Measurements from ENCODE around the gene EEFSEC. TPM values are rescaled to one million over a fixed set of nuclear protein-coding genes. Genes with fewer than 3 reads are reported as not detected.

The EEFSEC gene
- total RNA-seq, 2 experiments from 2014 or later: 20.8 to 21.4 TPM

DNA sequence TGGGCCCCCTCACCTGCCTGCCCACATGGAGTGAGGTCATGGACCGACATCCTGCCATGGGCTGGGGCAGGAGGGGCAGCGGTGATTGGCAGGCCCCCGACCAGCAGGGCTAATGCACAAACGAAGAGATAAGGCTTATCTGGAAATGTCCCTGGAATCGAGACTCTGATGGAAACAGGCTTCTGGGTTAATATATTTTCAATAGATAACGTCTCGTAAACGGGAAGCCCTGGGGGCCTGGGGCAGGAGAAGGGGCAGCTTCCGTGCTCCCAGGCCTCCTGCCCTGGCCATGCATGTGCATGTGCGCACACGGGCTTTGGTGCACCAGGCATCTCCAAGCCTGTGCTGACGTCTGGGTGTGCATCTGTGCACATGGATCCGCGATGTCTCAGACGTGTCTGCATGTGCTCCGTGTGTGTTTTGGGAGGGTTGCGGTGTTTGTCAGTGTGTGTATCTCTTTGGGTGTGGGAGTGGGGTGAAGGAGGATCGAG lies 258.3 kb downstream of the EEFSEC start:
- ChIA-PET POLR2A (no interaction called here), CTCF (no interaction called here)

DNA sequence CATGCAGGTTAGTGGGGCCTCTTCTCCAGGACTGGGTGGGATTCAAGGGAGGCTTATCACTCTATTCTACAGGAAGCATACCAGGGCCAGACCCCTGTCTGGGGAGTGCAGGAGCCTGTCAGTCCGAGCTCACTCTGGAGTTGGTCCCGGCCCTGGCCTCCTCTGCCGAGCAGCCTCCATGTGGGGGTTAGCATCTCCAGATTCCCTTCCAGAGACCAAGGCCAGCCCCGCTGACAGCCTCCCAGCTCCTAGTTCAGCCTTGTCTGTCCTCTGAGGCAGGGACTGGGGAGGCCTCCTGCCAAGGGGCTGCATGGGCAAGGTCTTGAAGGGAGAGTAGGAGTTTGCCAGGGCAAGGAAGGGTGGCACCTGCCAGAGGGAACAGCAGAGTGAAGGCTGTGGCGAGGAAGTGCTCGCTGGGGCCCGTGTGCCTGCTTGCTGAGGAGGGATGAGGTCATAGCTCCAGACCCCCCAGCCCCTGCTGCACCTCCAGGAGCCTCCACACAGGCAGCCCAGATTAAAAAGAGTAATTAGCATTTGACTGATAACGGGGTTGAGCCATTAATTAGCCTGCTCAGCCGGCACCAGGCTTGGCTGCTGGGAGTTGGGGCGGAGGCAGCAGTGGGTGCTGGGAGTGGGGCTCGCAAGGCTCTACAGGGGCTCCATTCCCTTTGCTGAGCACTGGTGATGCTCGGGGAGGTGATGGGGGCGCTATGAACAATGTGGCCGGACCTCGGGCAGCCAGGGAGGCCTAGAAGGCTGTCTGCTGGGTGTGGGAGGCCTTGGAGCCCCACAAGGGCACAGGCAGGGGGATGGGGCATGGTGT lies 259.1 kb downstream of the EEFSEC start:
- ChIA-PET CTCF (no interaction called here), POLR2A (no interaction called here)

DNA sequence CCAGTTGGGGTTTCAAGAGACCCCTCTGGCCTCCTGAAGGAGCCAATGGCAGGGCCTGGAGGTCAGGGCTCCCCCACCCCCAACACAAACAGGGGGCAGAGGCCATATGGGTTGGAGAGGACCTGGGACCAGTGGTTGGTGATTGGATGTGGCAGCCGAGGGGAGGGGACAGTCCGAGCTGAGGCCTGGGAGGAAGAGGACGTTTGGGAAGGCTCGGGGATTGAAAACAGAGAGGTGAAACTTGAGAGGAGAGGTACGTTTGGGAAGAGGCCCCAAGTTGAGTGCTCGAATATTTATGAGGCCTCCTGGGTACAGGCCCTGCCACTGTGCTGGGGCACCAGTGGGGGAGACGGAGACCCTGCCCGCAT lies 259.7 kb downstream of the EEFSEC start:
- POLR2A ChIA-PET: no interaction called here
- CTCF ChIA-PET: no interaction called here

DNA sequence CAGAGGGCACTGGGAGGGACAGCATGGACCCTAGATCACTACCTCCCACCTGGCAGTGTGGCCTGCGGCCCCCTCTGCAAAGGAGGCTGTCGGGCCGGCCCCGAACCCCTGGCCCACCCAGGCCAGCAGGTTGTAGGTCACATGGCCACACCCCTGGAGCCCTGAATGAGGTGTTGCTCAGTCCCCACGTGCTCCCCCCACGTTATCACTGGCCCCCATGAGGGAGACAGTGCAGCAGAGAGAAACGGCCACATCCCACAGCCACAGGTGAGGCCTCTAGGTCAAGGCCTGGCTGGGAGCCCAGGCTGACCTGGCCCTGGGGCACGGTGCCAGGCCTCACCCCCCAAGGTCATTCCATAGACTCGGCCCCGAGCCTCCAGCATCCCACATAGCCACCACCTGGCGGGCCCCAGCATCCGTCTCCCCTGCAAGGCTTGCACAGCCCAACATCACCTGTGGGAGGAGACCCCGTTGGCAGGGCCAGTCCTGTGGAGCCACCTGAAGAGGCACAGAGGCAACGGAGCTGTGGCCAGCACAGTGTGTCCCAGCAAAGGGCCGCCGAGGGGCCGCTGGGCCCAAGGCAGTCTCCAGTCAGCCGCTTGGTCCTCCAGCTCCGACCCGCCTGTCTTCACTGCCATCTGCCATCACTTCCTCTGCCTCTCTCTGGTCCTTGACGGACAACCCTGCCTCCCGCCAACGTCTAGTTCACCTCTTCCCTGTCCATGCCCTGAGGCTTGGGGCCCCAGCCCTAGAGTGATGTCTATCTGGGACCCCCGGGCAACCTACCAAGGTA lies 260.3 kb downstream of the EEFSEC start:
- CTCF ChIA-PET: no interaction called here
- POLR2A ChIA-PET: no interaction called here

DNA sequence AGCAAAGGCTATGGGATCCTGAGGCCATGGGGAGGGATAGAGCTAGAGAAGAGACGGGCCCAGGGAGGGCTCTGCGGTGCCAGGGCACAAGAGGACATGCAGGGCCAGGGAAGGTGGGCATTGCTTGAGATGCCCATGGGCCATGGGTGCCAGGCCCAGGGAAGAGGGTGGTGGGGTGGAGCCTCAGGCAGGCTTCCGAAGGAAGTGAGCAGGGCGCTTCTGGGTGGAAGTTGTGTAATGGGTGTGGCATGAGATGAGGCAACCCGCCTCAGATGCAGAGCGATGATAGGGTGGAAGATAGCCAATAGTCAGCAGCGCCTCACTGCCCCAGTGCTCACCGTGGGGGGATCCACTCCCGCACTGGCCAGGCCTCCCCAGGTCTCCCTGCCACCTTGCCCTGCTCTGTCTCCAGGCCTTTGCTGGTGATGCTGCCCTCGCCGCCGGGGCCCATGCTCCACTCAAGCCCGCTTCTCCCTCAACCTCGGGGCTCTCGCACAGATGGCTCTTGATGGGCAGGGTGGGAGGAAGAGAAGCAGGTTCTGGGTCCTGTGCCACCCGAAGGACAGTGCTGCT lies 262.0 kb downstream of the EEFSEC start:
- CTCF ChIA-PET: no interaction called here
- POLR2A ChIA-PET: no interaction called here

DNA sequence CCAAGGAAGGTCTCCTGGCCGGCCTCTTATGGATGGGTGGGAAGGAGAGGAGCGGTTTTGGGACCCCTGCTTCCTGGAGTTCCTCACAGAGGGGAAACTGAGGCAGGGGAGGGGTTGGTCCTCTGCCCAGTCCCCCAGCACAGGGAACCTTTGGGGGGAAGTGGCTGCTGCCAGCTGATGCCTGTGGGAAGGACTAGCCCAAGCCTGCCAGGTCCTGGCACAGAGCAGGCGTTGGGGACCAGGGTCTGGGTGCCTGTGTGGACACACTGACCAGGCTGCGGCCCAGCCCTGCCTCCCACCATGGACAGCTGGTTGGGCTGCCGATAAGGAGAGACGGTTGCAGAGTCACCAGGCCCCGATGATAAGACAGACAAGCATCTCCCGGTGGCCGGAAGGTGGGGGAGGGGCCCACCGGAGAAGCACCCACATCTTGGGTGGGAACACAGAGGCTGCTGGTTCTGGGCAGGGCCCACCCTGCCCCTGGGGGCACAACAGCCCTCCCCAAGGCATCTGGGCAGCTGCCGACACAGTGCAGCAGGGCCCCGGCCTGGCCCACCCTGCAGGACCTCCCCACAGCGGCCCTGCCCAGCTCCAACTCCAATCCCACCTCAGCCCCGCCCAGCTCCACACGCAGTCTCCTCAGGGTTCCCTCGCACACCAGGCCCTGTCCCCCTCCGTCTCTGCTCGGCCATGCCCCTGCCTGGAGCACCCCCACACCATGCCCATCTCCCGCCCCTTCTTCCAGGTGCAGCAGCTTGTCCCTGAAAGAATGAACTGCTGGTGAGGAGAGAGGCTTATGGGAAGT lies 262.7 kb downstream of the EEFSEC start:
- ChIA-PET POLR2A (no interaction called here), CTCF (no interaction called here)

DNA sequence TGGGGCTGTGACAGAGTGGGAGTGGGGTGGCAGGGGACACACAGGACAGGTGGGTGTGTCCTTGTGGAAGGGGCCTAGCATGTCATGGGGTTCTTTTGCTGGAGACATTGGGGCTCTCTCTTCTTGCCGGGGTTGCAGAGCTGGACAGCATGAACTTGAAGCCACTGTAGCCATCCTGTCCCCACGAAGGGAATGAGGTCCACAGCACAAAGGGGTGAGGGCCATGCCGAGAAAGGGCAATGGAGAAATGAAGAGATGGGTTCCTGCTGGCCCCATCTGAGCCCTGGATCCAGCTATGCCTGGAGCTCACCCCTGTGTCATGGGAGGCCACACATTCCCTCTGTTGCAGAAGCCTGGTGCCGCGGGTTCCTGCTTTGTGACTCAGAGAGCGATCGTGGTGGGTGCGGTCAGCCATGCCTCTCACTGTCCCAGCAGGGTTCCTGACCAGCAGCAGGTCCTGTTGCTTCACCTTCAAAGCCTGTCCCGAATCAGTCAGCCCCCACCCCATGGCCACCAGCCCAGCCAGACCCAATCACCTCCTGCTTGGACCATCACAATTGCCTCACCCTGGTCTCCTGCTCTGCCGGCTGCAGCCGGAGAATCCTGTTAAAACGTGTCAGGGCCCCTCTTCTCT lies 263.4 kb downstream of the EEFSEC start:
- POLR2A ChIA-PET: no interaction called here
- CTCF ChIA-PET: no interaction called here

DNA sequence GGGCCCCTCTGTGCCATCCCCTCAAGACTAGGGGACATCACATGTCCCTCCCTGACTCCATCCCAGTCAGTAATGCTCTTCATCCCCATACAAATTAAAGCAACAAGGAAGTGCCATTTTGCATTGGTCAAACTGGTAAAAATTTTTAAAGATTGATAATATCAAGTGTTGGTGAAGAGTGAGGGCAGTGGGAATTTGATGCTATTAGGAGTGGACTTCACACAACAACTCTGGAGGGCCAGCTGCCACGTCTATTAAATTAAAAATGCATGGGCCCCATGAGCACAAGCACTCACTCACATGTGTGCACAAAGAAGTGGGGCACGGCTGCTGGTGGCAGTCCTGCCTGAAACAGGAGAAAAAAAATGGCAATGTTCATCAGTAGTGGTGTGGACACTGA lies 265.6 kb downstream of the EEFSEC start:
- ChIA-PET POLR2A (no interaction called here), CTCF (no interaction called here)

DNA sequence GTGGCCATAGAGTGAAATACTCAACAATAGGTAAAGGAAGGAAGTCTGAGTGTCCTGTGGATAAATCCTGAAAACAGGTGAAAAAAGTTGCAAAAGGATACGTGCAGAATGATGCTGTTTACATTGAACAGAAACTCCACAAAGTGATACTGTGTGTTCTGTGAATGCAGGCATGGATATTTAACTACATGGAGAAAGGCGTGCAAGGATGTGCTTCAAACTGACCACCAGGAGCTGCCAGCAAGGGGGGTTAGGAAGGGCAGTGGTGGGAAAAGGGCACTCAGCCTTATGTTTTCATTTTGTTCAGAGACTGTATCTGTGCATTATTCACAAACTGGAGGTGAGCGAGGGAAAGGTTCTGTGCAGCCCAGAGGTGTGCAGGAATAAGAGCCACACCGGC lies 266.0 kb downstream of the EEFSEC start:
- CTCF ChIA-PET: no interaction called here

DNA sequence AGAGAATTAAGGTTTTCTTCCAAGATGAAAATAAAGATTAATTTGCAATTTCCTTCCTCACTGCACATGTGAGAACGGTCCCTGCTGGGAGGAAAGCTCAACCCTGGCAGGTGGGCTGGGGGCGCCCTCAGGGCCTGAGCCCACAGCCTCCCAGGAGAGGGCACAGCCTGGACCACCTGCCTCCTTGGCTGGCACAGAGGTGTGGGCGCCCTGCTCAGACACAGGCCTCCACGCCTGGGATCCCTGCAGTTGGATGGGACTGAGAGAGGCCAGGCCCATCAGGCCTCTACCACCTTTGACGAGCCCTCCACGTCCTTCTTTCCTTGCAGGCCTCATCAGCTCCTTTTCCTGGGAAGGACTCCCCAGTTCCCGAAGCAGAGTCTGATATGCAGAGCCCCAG lies 267.0 kb downstream of the EEFSEC start:
- ChIA-PET POLR2A (no interaction called here), CTCF (no interaction called here)

More for the DNA sequence above, 266.0 kb downstream of the EEFSEC start:
- POLR2A ChIA-PET: no interaction called here

DNA sequence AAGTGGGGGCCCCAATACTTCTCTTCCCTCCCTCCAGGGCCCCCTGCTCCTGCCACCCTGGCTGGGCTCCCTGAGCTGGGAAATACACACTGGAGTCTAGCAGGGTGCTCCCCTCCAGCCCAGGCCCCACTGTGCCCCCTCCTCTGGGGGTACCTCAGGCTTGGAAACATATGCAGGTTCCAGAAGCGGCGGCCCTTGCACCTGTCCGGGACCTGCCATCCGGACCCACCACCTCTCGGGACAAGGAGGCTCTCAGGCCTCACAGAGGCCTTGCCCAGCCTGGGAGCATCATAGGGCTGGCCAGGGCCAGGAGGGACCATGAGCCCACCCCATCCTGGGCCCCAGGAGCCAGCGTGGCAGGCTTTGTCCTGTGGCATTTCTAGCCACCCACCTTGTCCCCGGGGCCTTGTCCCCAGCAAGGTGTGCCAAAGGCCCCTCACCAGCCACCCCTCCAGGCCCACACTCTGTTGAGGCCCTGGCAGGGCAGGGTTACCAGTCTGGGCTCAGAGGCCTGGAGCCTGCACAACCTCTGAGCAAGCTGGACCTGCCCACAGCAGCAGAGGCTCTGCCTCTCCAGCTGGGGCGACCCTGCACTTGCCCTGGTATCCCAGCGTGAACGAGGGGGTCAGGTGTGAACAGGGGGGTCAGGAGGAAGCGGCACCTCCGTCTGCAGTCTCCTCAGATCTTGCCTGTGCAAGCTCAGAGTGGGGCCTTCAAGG lies 267.6 kb downstream of the EEFSEC start:
- CTCF ChIA-PET: no interaction called here
- POLR2A ChIA-PET: no interaction called here

DNA sequence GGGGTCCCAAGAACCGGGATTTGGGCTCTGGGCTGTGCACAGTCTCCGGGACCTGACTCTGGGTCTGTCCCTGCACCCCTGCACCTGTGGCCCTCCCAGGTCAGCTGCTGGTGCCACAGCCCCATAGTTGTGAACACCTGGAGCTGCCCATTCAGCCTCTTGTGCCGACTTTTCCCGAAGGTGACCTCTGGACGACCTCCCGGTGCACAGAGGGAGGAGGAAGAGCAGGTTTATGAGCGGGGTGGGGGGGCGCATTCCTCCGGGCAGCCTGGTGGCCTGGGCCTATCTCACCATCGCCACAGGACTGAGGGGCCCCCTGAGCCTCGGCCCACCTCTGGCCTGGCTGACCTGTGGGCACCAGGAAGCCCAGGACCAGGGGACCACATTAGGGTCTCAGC lies 268.2 kb downstream of the EEFSEC start:
- ChIA-PET CTCF (interaction anchor here (1.6 kb wide), 1 partner anchor 187 kb away, joined by 4 read pairs; no protein-coding TSS in a partner anchor), POLR2A (no interaction called here)

DNA sequence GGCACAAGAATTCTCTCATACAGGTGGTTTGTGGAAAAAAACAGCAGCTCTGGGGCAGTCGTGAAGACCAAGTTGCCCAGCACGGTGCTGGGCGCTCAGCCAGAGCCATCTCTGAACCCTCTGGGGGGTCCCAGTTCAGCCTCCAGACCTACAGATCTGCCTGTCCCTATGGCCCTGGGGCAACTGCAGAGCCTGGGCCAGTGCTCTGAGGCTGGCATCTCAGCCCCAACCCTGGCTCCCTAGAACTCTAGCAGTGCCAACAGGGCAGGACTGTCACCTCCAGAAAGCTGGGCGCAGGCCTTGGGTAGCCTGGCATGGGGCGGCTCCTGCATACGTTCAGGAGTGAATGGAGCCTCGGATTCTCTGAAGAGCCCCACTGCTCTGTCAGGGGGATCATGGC lies 268.7 kb downstream of the EEFSEC start:
- CTCF ChIA-PET: interaction anchor here (1.6 kb wide), 1 partner anchor 186 kb away, joined by 4 read pairs; no protein-coding TSS in a partner anchor

DNA sequence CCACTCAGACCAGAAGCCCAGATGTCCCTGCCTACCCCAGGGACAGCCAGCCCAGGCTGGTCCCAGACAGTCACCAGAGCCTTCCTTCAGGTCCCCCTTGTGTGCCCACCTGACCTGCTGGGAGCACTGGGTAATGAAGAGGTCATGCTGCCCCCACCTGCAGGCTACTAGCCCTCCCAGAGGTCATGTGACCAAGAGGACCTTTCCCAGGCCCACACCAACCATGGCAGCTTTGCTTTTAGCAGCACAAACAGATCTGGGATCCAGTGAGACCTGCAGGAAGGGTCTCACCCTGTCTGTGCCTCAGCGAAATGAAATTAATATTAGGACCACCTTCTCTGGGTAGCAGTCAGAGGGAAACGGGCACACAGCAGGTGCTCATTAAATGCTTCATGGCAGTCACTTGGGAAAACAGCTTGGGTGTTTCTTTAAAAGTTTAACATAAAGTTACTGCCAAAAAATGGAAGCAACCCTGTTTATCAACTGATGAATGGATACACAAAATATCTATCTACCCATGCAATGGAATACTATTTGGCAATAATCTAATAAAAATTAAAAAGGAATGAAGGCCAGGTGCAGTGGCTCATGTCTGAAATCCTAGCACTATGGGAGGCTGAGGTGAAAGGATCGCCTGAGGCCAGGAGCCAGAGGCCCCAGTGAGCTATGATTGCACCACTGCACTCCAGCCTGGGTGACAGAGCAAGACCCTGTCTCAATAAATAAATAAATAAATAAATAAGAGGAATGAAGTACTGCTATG lies 269.7 kb downstream of the EEFSEC start:
- CTCF ChIA-PET: interaction anchor here (1.1 to 1.6 kb wide), 2 partner anchors 75 to 185 kb away, joined by 3 to 4 read pairs; no protein-coding TSS in a partner anchor
- POLR2A ChIA-PET: no interaction called here

More for the DNA sequence above, 268.7 kb downstream of the EEFSEC start:
- POLR2A ChIA-PET: no interaction called here

DNA sequence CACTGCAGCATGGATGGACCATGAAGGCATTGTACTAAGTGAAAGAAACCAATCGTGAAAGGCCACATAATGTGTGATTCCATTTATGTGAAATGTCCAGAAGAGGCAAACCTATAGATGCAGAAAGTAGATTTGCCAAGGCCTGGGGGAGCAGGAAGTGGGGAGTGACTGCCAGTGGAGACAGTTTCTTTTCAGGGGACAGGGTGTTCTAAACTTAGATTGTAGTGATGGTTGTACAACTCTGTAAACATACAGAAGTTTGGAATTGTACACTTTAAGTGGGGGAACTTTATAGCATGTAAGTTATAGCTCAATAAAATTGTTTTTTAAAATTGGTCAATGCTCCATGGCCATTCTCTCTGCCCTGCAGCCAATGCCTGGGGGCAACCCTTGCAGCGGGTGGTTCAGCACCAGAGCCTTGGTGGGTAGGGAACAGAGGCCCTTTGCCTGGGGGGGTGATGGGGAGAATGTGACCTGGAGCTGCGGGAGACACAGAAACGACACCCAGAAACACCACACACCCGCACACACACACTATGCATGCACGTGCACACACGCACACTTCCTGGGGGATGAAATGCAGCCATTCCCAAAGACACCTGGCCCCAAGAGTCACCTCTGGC lies 270.4 kb downstream of the EEFSEC start:
- ChIA-PET CTCF (interaction anchor here (1.1 kb wide), 1 partner anchor 74 kb away, joined by 3 read pairs; no protein-coding TSS in a partner anchor), POLR2A (no interaction called here)

DNA sequence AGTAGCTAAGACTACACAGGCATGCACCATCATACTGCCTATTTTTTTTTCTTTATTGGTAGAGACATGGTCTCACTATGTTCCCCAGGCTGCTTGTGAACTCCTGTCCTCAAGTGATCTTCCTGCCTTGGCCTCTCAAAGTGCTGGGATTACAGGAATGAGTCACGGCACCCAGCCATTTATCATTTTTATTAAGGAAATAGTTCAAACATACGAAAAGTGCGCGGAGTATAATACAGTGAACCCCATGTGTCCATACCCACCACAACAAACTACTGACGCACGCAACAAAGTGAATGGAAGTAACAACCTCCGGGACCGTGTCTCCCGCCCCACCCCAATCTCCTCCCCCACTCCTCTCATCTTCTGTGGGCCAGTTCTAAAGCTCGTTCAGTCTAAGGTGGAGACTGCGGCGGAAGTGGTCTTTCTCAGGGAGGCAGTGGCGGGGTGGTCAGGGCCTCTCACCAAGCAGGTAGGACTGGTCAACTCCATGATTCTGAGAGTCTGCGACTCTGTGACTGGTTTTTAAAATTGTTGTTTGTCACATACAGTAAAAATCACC lies 271.3 kb downstream of the EEFSEC start:
- ChIA-PET POLR2A (no interaction called here), CTCF (interaction anchor here (0.6 to 4.3 kb wide), 6 partner anchors 58 to 183 kb away, joined by 3 to 31 read pairs (median 4); partner anchors contain the start of gene GATA2)

Measured in activated CD8-positive, alpha-beta memory T cell treated with anti-CD3 and anti-CD28 coated beads for 36 hours (primary cell).